ENCODE data around the gene DNAJC5.
"Not testable (repeated sequence)": the region's sequence is repeated elsewhere in the genome, so short reads cannot be mapped to it uniquely, and the experiment has no call there.

The DNAJC5 gene

DNA sequence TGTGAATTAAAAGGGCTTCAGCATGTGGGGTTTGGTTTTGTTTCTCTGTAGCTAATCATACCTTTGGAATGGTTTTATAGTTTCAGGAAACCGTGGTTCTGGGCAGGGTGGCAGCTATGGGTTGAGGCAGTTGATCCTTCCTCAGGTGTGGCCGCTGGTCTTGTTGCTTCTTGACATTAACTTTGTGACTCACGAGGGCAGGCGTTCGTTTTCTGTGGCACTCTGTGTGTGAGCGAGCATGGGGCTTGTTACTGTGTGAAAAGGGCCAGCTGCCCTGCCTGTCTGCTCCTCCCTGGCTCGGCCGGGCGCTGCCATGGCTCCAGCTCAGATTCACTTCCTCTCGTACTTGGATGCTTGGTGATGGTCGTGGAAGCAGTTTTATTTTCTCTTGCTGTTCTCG lies 16.2 kb downstream of the DNAJC5 start:
- DNase-seq (ENCODE audit: low read depth), result no peak

GRCh38 chr20:63913768-63914167 lies 18.8 kb downstream of the DNAJC5 start:
- no peak for DNase-seq (ENCODE audit: low read depth)

DNA sequence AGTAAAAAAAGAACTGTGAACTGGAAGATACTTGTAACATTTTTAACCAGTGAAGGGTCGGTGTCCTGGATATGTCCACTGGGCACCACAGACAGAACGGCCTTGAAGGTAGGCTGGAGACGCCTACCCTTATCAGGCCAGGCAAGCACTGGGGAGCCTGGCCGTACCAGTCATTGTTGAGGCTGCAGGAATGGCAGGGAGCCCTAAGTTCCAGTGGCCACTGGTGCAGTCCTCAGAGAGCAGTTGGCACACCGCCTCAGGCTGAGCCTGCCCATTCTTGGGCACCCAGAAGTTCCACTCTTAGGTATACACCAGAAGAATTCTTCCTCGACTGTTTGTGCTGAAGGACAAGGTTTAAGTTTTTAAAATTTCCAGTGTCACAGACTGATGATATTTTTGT lies 20.5 kb downstream of the DNAJC5 start:
- no peak for DNase-seq (ENCODE audit: low read depth)

DNA sequence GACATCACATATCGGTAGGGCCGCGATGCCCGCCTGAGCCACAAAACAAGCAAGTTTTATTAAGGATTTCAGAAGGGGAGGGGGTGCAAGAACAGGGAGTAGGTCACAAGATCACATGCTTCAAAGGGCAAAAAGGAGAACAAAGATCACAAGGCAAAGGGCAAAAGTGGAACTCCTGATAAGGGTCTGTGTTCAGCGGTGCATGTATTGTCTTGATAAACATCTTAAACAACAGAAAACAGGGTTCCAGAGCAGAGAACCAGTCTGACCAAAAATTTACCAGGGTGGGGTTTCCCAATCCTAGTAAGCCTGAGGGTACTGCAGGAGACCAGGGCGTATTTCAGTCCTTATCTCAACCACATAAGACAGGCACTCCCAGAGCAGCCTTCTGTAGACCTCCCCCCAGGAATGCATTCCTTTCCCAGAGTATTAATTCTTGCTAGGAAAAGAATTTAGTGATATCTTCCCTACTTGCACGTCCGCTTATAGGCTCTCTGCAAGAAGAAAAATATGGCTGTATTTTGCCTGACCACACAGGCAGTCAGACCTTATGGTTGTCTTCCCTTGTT lies 21.5 kb downstream of the DNAJC5 start:
- DNase-seq (ENCODE audit: low read depth), result not testable (repeated sequence)

DNA sequence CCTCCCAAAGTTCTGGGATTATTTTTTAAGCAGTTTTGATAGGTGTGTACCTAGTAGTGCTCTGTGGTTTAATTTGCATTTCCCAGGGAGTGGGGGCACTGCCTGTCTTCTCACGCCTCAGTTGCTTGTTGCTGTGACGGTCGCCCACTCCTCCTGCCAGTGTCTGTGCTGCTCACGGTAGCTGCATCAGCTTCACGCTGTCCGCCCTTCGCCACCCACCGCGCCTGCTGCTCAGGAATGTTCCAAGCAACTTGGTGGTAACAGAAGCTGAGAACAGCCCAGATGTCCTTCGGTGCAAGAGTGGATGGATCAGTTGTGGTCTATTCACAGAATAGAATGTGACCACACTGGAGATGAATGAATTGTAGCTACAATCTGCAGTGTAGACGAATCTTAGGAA lies 22.9 kb downstream of the DNAJC5 start:
- DNase-seq (ENCODE audit: low read depth), result no peak

GRCh38 chr20:63919130-63919529 lies 24.2 kb downstream of the DNAJC5 start:
- DNase-seq (ENCODE audit: low read depth), result no peak

DNA sequence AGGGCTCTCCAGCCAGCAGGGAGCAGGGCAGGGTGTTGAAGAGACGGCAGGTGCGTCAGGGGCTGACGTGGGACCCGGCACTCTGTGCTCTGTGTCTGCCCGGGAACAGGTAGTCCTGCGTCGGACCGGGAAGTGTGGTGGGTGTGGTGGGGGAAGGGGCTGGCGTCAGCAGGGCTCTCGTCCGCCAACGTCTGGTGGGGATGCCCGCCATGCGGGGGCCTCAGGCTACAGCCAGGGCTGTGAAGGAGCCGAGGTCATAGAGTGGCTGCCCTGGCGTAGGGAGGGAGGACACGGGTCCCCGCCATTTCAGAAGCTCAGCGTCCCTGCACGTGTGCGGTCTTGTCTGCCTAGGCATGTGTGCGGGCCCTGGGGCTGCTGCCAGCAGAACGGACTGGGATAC lies 25.3 kb downstream of the DNAJC5 start:
- no peak for DNase-seq (ENCODE audit: low read depth)

DNA sequence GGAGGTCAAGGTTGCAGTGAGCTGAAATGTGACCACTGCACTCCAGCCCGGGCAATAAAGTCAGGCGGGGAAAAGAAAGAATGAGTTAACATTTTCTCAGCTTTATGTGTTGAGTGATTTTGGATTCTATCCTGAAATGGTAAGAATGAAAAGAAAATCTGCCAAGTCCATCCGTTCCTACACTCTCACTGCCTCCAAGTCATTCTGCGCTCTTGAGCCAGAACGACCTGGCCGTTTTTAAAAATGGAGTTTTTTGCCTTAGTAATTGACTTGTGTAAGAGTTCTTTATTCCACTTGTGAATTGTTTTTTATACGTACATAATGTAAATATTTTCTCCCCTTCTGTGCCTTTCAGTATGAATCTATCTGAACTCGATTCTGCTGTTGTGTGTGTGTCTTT lies 28.7 kb downstream of the DNAJC5 start:
- DNase-seq (ENCODE audit: low read depth), result no peak

- DNase-seq (ENCODE audit: low read depth), result no peak
These were observed 29.3 kb downstream of the DNAJC5 start for GRCh38 chr20:63924241-63924640.

- DNase-seq (ENCODE audit: low read depth), result no peak
These were observed 31.4 kb downstream of the DNAJC5 start for GRCh38 chr20:63926298-63926697.

GRCh38 chr20:63929071-63929470 lies 34.1 kb downstream of the DNAJC5 start:
- no peak for DNase-seq (ENCODE audit: low read depth)

DNA sequence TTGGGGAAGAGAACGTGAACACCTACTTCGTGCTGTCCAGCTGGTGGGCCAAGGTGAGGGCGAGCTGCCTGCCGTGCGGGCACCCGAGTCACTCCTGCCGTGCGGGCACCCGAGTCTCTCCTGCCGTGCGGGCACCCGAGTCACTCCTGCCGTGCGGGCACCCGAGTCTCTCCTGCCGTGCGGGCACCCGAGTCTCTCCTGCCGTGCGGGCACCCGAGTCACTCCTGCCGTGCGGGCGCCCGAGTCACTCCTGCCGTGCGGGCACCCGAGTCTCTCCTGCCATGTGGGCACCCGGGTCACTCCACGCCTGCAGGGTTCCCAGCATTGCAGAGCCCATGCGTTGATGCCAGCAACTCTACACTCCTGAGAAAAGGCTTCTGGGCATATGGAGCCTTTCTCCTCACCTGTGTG lies 34.6 kb downstream of the DNAJC5 start:
- DNase-seq (ENCODE audit: low read depth), result not testable (repeated sequence)

- no peak for DNase-seq (ENCODE audit: low read depth)
These were observed 36.1 kb downstream of the DNAJC5 start for GRCh38 chr20:63930971-63931553.

DNA sequence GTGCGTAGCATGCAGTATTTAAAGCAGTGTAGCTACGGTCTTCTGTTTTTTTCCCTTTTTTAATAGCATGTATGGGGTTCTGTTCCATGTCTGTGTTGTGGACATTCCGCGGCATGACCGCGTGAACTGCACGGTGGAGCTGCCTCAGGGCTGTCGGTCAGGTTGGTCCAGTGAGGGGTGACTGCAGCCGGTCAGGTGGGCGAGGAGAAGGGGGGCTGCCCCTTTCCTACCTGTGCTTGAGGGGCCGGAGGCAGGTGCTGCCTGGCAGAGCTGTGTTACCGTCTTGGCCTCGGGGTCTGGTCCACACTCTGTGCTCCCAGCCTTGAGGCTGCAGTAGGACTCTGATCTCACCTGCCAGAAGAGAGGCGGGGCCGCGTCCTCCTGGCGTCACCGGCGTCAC lies 36.8 kb downstream of the DNAJC5 start:
- no peak for DNase-seq (ENCODE audit: low read depth)

DNA sequence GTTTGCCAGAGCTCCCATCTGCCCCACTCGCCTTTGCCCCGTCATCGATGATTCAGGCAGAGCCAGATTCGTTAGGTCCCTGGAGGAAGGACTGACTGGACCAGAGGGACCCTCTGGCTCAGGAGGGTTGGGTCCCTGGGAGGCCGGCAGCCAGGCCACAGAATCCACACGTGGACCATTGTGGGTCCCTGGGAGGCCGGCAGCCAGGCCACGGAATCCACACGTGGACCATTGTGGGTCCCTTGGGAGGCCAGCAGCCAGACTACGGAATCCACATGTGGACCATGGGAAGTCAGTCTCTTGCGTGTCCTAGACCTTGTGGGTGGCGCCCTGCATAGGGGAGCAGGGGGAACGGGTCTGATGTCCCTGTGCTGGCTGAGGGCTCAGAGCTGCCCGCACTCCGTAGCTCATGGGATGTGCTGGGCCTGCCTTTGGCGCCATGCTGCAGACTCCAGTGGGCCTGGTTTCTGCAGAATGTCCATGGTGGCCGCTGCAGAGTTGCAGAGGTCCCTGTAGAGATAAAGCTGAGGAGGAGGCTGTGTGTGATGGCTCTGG lies 37.8 kb downstream of the DNAJC5 start:
- DNase-seq (ENCODE audit: low read depth), result no peak

GRCh38 chr20:63933646-63934045 lies 38.7 kb downstream of the DNAJC5 start:
- DNase-seq (ENCODE audit: low read depth), result no peak

DNA sequence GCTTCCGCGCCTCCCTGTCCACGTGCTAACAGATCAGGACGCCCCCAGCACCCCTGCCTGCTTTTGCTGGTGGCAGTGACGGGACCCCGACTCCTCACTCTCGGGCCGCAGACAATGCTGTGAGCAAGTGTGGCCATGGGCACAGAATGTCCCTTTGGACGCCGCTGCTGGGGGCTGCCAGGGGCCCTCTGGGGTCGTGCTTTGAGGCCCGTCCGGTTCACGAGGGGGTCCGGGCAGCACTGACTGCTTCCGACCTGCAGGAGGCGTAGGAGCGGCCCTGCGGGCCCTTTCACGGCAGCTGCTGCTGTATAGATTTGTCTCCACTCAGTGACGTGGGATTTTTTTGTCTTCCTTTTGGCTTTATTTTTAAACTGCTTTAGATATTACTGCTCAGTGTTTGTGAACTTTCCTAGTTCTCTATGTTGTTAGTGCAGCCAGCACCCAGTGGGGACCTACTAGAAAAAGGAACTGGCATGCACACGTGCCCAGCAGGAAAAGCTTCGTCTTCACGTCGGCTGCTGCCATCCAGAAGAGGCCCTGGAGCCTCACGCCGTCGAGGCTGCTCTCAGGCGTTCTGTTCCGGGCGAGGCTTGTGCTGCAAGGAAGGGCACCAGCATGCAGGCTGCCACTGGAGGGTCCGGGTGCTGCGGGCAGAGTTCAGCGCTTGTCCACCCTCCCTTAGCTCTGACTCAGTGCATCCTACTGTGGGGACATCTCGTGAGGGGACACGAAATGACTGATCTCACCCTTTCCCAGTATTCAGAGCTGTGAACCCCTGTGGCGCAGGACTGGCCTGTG lies 39.5 kb downstream of the DNAJC5 start:
- DNase-seq (ENCODE audit: low read depth), result no peak

DNA sequence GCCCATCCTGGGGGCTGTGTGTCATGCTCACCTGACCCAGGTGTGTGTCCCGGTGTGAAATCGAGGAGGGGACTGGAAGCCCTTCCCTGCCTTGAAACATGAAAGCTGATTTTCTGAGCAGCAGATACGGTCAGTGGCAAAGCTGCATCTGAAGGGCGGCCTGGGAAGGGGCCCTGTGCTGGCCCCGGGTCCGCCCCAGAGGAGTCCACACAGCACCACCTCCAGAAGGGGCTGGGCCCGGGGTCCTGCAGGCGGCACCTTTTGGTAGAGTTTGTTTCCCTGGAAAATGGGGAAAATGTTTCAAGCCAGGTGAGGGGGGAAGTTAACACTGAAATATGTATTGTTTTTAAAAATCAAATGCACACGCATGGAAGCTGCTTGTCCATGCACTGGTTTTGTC lies 40.5 kb downstream of the DNAJC5 start:
- DNase-seq (ENCODE audit: low read depth), result no peak

DNA sequence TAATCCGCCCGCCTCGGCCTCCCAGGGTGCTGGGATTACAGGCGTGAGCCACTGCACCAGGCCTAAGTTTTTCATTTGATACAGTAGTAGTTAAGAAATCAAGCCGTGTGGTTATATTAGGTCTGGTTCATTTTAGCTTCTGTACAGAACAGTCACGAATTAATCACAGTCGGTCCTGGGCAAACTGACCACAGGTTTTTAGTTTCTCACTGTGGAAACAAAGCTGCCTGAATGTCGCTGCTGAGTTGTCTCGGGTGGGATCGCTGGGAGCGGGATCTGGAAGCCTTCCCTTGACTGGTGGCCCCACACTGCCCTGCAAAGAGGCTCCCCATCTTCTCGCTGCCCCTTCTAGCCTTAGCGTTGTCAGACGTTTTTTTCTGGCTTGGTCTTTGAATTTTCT lies 42.7 kb downstream of the DNAJC5 start:
- DNase-seq (ENCODE audit: low read depth), result no peak

GRCh38 chr20:63939061-63939935 lies 44.4 kb downstream of the DNAJC5 start:
- no peak for DNase-seq (ENCODE audit: low read depth)

- no peak for DNase-seq (ENCODE audit: low read depth)
These were observed 45.1 kb downstream of the DNAJC5 start for GRCh38 chr20:63940071-63940471.

Measured in activated T-cell treated with anti-CD3 and anti-CD28 coated beads for 1 hour (primary cell).